ENCODE data around the gene GLI2.

Gene GLI2

DNA sequence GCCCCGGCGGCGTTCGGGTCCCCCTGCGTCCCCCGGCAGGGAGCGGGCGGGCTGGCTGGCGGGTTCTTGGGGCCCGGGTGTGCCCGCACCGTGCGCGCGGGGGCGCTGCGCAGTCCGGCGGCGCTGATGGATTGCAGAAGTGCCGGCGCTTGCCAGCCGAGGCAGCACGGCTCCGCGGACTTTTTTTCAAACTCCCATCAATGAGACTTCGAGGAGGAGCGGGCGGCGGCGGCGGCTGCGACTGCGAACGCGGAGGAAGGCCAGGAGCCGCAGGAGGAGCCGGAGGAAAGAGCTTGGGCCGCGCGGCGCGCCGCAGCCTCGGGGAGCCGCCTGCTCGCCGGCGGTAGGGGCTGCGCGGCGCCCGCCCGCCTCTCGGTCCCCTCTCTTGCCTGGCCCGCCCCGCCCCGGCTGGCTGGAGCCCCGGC is at the start of gene GLI2:
TSS of gene GLI2 (plus strand) at position 123 of the 425 bp plus-strand sequence. CDS start 61,453 bp downstream, outside the sequence.
- peak; percentile 67 to 74 for DNase-seq (ENCODE audit: low read depth in 2 of 2)

DNA sequence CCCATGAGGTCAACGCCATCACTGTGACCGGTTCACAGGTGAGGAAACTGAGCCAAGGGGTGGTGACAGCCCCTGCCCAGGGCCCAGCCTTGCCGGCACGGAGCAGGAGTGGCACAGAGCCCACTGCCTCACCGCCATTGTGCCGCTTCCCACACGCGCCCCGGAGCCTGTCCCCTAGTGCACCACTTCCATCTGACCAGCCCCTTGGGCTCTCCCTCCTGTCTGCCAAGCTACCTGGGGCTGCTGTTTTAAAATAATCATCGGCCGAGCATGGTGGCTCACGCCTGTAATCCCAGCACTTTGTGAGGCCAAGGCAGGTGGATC is 49.7 kb upstream of the GLI2 start:
- DNase-seq (ENCODE audit: low read depth in 2 of 2), result no peak

DNA sequence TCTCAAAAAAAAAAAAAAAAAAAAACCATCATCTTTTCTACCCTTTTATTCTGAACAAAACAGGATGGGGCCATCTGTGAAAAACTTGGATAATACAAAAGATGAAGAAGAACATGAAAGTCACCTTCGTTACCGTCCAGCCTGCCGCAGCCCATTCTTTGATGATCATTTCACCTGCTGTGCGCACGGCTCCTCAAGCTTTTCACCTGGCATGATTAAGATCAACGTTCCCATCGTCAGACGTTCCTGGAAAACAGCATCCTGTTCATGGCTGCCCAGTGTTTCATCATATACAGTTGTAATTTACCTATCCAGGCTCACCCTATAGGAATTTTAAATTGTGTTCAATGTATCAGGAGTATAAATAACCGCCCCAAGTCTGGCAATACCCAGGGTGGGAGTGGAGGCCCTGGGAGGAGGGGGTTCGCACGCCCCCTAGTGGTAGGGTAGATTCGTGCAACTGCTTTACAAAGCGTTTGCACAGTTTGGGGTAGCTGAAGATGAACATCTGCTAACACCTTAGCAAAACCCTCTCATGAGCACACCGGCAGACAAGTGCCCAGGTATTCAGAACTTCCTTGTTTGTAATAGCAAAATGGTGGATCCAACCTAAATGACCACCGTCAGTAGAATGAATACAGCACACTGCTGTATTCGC is 49.0 kb upstream of the GLI2 start:
- DNase-seq (ENCODE audit: low read depth in 2 of 2), result no peak

DNA sequence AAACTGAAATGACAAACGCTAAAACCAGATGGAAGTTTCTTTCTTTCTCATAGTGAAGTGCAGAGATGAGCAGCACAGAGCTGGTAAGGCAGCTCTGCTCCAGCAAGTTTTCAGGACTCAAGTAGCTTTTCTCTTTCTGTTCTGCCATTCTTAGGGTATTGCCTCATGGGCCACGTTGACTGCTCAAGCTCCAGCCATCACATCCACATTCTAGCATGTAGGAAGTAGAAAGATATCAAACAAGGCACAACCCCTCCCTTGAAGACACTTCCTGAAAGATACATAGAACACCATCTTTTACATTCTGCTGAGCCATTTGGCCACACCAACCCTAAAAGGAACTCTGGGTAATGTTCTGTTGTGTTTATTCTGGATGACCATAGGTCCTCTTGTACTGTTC is 48.5 kb upstream of the GLI2 start:
- no peak for DNase-seq (ENCODE audit: low read depth in 2 of 2)

DNA sequence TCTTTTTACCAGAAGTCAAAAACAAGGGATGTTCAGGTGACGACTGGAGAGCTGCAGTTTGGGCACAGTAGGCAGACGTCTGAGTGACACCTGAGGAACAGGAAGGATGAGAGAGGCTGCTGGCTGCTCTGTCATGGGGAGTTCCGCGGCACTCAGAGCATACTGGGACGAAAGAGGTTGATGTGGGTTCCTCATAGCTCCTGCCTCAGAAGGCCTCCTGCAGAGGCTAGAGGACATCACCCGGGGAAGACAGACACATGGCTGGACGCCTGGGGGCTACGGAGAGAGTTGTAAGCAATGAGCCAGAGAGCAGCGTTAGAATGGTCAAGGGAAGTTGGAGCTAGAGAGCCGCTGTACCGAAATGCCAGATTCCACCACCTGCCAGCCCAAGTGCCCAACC is 45.1 kb upstream of the GLI2 start:
- no peak for DNase-seq (ENCODE audit: low read depth in 2 of 2)

DNA sequence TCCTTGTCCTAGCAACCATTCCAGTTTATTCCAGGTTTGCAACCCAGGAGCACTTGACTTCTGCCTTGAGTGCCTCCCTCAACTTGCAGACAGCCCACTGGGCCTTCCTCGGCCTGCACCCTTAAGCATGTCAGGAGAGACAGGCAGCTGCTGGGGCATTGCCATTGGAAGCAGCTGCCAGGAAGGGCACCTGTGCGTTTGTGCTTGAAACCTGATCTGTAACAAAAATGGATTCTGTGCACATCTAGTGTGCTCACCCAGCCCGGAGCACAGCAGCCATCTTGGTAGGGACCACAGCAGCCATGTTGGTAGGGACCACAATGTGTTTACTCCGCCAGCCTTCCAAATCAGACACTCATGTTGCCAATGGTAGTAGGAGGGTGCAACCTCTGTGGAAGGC is 44.3 kb upstream of the GLI2 start:
- DNase-seq (ENCODE audit: low read depth in 2 of 2), result no peak

DNA sequence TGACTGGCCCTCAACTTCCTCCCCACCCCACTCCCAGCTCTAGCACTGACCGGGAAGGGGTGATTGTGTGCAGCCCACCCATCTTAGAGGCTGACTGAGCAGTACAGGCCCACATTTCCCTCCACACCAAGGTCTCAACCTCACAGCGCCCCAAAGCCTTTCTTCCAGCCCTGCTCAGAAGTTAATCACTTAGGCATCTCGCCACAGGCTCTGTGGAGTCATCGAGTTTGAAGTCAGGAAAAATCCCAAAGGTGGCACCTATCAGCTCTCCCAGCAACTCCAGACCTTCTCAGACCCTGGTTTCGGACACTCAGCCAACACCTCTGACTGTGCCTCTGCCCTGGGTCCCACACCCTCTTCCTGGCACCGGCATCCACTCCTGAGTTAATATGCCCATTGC is 43.0 kb upstream of the GLI2 start:
- DNase-seq (ENCODE audit: low read depth in 2 of 2), result no peak

DNA sequence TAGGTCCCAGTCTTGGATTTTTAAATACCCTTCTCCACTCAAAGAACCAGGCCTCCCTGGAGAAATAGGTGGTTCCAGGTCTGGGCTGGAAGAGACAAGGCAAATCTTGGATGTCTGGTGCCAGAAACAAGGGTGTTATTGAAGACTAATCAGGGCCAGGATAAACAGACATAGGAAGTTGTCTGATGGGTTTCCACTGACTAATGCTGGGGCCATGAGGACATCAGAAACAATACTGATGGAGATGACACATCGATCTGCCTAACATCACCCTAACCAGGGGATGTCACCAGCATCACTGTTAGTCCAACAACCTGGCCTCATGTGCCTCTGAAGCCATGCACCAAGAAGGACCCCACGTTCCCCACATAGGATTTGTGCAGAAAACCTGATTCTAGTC is 42.5 kb upstream of the GLI2 start:
- DNase-seq (ENCODE audit: low read depth in 2 of 2), result no peak

DNA sequence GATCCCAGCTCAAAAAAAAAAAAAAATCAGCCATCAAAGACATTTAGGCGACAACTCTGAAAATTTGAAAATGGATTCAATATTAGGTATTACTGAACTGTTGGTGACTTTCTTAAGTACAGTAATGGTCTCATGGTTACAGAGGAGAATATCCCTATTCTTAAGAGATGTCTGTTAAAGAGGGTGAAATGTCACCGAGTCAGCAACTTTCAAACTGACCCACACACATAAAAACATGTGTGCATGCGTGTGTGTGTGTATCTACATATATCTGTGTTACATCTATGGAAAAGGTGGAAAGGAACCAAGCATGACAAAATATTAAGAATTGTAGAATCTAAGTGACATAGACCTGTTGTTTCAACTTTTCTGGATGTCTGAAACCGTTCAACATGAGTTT is 41.6 kb upstream of the GLI2 start:
- DNase-seq (ENCODE audit: low read depth in 2 of 2), result no peak

DNA sequence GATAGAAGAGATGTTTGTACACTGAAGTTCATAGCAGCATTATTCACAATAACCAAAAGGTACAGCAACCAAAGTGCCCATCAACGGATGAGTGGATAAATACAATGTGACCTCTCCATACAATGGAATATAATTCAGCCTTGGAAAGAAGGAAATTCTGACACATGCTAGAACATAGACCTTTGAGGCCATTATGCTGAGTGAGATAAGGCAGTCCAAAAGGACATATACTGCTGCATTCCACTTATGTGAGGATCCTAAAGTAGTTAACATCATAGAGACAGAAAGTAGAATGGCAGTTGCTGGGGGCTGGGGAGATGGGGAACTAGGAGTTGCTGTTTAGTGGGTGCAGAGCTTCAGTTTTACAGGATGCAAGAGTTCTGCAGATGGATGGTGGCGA is 38.2 kb upstream of the GLI2 start:
- DNase-seq (ENCODE audit: low read depth in 2 of 2), result no peak

DNA sequence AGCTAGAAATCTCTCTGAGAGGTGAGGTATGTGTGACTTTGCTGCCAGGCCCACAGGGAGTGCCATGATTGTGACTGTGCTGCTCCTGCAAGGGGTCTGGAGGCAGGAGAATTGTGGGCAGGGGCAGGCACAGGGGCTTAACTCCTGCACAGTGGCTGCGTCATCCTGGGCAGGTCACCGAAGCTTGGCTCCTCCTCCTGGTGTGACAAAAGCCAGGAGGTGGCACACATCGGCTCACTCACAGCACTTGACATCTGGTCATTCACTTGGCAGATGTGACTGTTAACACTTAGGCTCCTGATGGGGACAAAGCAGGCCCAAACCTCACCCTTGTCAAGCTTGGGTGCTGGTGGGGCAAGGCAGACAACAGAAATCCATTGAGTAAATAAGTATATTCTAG is 36.4 kb upstream of the GLI2 start:
- no peak for DNase-seq (ENCODE audit: low read depth in 2 of 2)

DNA sequence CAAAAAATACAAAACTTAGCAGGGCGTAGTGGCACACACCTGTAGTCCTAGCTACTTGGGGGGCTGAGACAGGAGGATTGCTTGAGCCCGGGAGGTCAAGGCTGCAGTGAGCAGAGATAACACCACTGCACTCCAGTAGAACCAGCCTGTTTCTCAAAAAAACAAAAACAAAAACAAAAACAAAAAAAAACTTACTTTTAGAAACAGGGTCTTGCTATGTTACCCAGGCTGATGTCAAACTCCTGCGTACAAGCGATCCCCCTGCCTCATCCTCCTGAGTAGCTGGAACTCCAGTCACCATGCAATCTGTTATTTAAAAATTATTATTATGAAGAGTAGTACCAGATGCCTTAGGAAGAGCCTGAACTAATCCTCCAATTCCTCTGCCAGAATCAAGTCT is 35.0 kb upstream of the GLI2 start:
- no peak for DNase-seq (ENCODE audit: low read depth in 2 of 2)

DNA sequence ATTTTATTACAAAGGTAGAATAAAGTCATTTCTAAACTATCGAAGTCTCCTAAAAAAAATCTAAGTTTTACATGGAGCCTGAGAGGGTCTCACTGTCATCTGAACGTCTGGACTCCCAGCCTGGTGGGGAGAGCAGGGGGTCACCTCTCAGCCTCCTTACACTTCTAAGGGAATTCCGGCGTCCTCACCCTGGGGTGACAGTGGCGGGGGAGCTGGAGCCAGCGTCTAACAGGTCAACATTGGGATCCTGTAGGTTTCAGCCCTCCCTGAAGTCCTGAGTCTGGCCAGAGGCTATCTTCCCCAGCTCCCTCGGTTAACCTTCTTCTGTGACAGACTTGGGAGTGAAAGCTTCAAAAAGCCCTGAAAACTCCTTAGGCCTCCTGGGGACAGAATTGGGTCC is 34.6 kb upstream of the GLI2 start:
- DNase-seq (ENCODE audit: low read depth in 2 of 2), result no peak

DNA sequence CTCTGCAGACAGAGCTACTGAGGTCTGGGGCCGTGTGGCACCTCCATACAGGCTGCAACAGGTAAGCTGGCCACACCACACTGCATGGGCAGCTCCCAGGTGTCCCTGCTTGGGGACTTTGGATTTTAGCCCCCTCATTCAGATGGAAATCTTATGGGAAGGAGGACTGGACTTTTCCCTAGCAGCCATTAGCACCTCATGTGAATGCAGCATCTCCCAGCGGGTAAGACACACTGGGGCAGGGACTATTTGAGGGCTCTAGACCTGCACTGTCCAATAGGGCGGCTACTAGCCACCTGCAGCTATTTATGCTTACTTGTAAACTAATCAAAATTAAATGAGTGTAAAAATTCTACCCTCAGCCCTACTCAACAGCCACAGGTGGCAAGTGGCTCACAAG is 34.2 kb upstream of the GLI2 start:
- no peak for DNase-seq (ENCODE audit: low read depth in 2 of 2)

DNA sequence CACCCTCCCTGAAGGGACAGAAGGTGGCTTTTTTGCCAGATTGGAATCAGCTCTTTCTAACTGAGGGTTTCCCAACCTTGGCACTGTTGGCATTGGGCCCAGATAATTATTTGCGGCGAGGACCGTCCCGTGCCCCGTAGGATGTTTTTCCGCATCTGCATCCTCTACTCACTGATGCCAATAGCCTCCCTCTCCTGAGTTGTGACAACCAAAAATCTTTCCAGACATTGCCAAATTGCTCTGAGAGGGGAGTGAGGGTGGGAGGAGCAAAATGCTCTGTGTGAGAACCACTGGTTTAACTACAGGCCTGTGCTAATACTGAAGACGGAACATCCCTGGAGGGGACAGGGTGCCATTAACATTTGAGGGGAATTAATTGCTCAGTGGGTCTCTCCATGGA is 33.6 kb upstream of the GLI2 start:
- no peak for DNase-seq (ENCODE audit: low read depth in 2 of 2)

DNA sequence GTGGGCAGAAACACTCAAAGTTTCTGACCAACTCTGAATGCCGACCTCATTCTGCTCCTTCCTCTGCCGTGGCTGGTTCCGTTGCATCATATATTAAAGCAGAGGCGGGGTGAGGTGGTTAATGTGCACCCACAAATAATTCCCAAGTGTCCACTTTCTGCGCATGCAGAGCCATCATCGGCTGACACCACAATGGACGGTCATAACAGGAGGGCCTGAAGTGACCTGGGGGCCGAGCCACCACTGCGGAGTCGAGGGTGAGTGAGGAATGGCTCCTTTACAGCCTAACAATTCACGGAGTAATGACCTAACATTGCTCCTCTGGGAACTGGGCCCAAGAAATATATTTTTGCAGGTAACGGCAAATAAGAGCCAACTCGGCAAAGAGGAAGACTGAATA is 32.9 kb upstream of the GLI2 start:
- DNase-seq (ENCODE audit: low read depth in 2 of 2), result no peak

DNA sequence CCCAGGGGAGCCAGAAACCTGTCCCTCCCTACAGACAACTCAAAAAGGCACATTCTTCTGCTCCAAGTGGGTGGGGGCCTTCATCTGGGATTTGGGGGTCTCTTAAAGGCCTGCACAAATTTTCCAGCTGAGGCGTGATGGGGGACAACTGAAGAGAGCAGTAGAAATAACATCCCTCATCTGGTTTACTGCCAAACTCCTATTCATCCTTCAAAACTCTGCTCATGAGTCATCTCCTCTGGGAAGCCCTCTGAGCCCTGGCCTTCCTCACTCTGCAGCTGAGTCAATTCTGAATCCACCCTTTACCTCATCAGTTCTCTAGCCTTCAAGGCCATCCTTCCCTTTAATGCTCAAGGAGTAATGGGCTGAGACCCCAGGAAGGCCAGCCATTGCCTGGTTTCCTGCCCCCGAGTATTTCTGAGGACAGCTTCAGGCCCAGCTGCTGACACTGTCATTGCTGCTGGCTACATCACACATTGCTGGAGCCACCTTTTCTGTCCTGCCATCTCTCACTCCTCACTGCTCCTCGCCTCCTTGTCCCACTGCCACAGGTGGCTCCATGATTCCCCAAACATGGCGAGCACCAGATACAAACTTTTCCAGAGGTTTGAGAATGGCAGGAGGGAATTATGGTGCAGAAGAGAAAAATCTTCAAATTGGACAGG is 32.2 kb upstream of the GLI2 start:
- DNase-seq (ENCODE audit: low read depth in 2 of 2), result peak in 1 of 2 experiments; percentile 26

DNA sequence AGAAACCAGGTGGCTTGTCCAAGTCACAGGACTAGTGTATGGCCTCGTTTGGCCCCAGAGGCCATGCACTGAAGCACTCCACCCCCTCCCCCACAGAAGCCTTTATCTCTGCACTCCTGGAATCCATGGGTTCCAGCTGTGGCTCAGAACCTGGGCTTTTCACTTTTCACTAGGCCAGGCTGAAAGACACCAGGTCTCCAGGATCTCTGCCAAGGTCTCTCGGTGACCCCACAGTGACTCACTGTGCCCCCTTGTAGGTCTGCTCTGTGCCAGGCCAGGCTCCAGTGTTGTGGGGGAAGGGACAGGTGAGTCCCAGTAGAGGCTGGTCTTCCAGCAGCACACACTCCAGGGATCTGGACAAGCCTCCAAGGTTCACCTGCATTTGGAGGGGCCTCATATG is 31.0 kb upstream of the GLI2 start:
- no peak for DNase-seq (ENCODE audit: low read depth in 2 of 2)

DNA sequence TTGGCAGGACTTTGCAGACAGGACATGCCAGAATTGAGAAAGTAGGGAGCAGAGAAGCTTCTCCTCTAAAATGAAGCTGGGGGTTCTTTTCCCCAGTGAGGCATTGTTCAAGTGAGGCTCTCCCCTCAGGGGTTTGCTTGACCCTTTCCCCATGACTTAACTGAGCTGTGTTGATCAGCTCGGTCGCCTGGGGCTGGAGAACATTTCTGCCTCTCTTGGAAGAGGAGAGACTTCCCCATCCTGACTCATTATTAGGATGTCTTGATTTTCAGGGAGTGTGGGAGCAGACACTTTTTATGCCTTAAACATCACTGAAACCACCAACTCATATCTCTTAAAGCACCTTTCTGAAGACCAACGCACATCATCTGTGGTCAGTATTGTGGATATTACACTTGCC is 27.9 kb upstream of the GLI2 start:
- no peak for DNase-seq (ENCODE audit: low read depth in 2 of 2)

DNA sequence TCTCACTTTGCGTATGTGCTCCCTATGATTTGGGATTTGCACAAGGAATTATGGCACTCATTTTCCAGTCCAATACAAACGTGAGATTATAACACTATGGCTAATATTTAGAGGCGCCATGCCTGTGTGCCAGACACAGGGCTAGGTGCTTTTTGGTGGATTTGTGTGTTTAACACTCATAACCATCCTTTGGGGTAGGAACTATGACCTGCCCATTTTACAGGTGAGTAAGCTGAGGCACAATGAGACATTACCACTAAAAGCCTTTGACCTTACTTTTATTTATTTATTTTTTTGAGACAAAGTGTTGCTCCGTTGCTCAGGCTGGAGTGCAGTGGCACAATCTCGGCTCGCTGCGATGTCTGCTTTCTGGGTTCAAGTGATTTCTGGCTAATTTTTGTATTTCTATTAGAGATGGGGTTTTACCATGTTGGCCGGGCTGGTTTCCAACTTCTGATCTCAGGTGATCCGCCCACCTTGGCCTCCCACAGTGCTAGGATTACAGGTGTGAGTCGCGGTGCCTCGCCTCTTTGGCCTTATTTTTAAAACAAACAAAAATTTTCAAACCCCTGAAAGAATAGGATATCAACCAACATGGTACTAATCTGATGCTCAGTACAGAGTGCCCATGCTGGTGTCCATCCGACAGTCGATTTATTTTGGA is 26.6 kb upstream of the GLI2 start:
- DNase-seq (ENCODE audit: low read depth in 2 of 2), result no peak

DNA sequence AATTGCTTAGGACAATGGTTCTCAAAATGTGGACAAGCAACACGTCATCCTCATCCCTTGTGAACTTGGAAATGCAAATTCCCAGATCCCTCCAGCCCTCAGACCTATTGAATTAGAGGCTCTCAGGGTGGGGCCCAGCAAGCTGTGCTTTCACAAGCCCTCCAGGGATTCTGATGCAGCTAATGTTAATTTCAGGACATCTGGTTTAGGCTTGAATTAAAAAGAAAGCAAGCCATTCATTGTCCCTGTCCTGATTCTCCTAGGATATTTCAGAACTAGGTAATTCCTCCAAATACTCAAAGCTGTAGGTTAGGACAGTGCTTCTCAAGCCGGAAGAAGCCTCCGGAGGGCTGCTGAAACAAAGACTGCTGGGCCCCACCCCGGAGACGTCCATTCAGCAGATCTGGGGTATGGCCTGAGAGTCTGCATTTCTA is 26.0 kb upstream of the GLI2 start:
- no peak for DNase-seq (ENCODE audit: low read depth in 2 of 2)

DNA sequence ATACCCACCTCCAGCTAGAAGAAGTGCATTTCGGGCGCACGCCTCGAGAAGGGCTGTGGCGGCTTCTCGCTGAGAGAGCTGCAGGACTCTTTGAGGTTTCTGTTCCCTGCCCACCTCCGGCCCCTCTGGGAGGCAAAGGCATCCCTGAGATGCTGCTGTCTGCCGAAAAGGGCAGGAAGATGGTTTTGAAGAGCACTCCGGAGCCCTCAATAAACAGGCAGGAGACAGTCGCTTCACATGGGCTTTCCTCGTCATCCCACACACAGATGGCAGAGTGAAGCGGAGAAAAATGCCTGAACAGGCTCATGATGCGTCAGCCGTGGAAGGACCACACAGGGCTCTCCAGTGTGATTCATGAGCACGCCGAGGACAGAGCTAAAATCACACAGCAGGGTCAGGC is 25.4 kb upstream of the GLI2 start:
- peak in 1 of 2 experiments; percentile 50 for DNase-seq (ENCODE audit: low read depth in 2 of 2)

DNA sequence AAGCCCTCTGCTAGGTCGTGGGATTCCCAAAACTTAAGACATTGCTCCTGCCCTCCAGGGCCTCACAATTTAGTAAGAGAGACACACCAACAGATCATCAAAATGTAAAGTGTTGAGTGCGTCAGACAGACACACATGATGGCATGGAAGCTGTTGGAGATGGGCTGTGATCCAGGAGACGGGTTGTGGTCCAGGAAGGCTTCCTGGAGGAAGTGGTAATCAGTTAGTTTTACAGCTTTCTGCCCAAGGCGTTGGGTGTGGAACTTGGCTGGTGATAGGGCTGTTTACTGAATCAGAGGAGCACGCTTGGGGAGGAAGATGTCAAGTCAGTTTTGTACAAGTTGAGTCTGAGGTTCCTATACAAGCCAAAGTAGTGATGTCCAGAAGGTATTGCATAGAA is 24.0 kb upstream of the GLI2 start:
- DNase-seq (ENCODE audit: low read depth in 2 of 2), result no peak
